A673 (cell line): Measurements from ENCODE around the gene HINFP. TPM values are rescaled to one million over a fixed set of nuclear protein-coding genes. Genes with fewer than 3 reads are reported as not detected.
A peak's percentile ranks its signal among the peaks of the same experiment; 100 is the strongest.

ENCODE experiments used
- BruUV-seq: library from RNA; stranded (reverse); fragments of 400-500 nt; replicated peaks from 2 replicates; lab custom pipeline; 2021; lab: Mats Ljungman, UMichigan
- CTCF ChIA-PET: fragments of 300-600 bp; sonication (Branson Sonifier 250); formaldehyde crosslinking; loops from one replicate; lab custom pipeline; 2022; ENCODE audit warnings: antibody characterized with exemption; lab: Charles Lee
- POLR2A ChIA-PET: fragments of 300-600 bp; sonication (Branson Sonifier 250); formaldehyde crosslinking; loops from one replicate; lab custom pipeline; 2022; ENCODE audit warnings: antibody characterized with exemption; ENCODE audit not compliant: low non-redundant PET; lab: Charles Lee
- DNase-seq: peaks from one replicate; pipeline ENCODE4 v3.0.0-alpha.2; 2015; ENCODE audit warnings: low spot score
- H3K27ac ChIP-seq: fragments of 200-600 bp; sonication (generic); 2 replicates; pipeline ENCODE4 v1.5.1; 2016; ENCODE audit warnings: mixed run types, low read depth, mild to moderate bottlenecking, mixed read lengths, antibody characterized with exemption, low read length; ENCODE audit not compliant: poor library complexity, severe bottlenecking
- H3K27me3 ChIP-seq: fragments of 200-600 bp; sonication (generic); replicated peaks from 2 replicates; pipeline ENCODE4 v1.6.1; 2017; ENCODE audit warnings: mixed run types, low read depth, mild to moderate bottlenecking, mixed read lengths, antibody characterized with exemption, low read length; ENCODE audit not compliant: insufficient read depth, poor library complexity
- H3K36me3 ChIP-seq: fragments of 200-600 bp; sonication (generic); 2 replicates; pipeline ENCODE4 v1.6.1; 2016; ENCODE audit warnings: mixed run types, mild to moderate bottlenecking, mixed read lengths, antibody characterized with exemption, low read length; ENCODE audit not compliant: insufficient read depth, poor library complexity, severe bottlenecking
- H3K4me1 ChIP-seq: fragments of 200-600 bp; sonication (generic); 2 replicates; pipeline ENCODE4 v1.6.1; 2017; ENCODE audit warnings: mixed run types, mild to moderate bottlenecking, mixed read lengths, antibody characterized with exemption, low read length; ENCODE audit not compliant: insufficient read depth, poor library complexity, severe bottlenecking
- H3K4me3 ChIP-seq: fragments of 200-600 bp; sonication (generic); 2 replicates; pipeline ENCODE4 v1.5.1; 2016; ENCODE audit warnings: low read depth, mixed run types, mild to moderate bottlenecking, mixed read lengths, low read length; ENCODE audit not compliant: poor library complexity, severe bottlenecking
- H3K9me3 ChIP-seq: fragments of 200-600 bp; sonication (generic); 2 replicates; pipeline ENCODE4 v1.6.1; 2016; ENCODE audit warnings: mixed run types, low read depth, mild to moderate bottlenecking, mixed read lengths, antibody characterized with exemption, low read length; ENCODE audit not compliant: poor library complexity, severe bottlenecking
- EZH2 ChIP-seq: fragments of 200-600 bp; sonication (generic); IDR thresholded peaks from 2 replicates; pipeline ENCODE4 v1.6.1; 2017; ENCODE audit warnings: borderline replicate concordance, low read depth, mild to moderate bottlenecking, mixed read lengths, antibody characterized with exemption, low read length; ENCODE audit not compliant: poor library complexity, severe bottlenecking
- intact Hi-C: fragments of 100-400 bp; cut with micrococcal nuclease; formaldehyde crosslinking; loops from one replicate; pipeline ENCODE4 v1.10.0; 2022; ENCODE audit not compliant: unreplicated experiment
- total RNA-seq: library from RNA; stranded (reverse); gene quantifications from 2 replicates; pipeline ENCODE4 v1.2.3, GENCODE V29; 2021
- TF ChIP-seq, protein P1 (sequence below): fragments of 300-800, 200-600 bp; sonication (generic); conservative IDR thresholded peaks from 2 replicates; pipeline ENCODE4 v1.5.1; 2017; ENCODE audit warnings: low read depth, mild to moderate bottlenecking, antibody characterized with exemption, low read length, moderate library complexity, mixed read lengths

HINFP gene
- total RNA-seq, 1 experiment from 2014 or later = 31.7 TPM

- no peak for DNase-seq
- POLR2A ChIA-PET = interaction anchor here (0.7 kb wide), 1 partner anchor 8 kb away, joined by 3 read pairs; no protein-coding TSS in a partner anchor
- Histone ChIP-seq H3K27me3 (no peaks in the 10 kb centered on the region), H3K9me3 (no peaks in the 10 kb centered on the region), H3K4me1 (no peaks in the 10 kb centered on the region), H3K36me3 (no peaks in the 10 kb centered on the region), H3K27ac (no peak overlapping the region), H3K4me3 (no peak overlapping the region)
- CTCF ChIA-PET = no interaction called here
- BruUV-seq = no TSS peak
- intact Hi-C loops = no loop called here
- TF ChIP-seq, protein P1, sequence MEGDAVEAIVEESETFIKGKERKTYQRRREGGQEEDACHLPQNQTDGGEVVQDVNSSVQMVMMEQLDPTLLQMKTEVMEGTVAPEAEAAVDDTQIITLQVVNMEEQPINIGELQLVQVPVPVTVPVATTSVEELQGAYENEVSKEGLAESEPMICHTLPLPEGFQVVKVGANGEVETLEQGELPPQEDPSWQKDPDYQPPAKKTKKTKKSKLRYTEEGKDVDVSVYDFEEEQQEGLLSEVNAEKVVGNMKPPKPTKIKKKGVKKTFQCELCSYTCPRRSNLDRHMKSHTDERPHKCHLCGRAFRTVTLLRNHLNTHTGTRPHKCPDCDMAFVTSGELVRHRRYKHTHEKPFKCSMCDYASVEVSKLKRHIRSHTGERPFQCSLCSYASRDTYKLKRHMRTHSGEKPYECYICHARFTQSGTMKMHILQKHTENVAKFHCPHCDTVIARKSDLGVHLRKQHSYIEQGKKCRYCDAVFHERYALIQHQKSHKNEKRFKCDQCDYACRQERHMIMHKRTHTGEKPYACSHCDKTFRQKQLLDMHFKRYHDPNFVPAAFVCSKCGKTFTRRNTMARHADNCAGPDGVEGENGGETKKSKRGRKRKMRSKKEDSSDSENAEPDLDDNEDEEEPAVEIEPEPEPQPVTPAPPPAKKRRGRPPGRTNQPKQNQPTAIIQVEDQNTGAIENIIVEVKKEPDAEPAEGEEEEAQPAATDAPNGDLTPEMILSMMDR = 0 out of 2 replicates have a peak, but pooled peaks have one; percentile 17
- no peak for TF ChIP-seq EZH2
Measured at GRCh38 chr11:119155733-119156492, 34.5 kb downstream of the HINFP start.

DNA sequence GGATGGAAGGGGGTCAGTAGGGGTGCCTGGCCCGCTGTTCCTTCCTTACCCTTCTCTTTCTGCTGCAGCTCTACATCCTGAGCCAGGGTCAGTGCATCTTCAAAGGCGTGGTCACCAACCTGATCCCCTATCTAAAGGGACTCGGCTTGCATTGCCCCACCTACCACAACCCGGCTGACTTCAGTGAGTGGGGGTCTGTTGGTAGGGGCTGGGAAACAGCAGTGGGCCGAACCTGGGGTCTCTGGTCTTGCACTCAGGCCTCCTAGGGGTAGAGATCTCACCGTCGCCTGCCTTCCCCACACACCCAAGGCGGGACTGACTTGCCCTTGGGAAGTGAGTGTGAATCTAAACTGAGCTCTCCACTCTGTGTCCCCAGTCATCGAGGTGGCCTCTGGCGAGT, 35.1 kb downstream of the HINFP start:
- no peak for TF ChIP-seq EZH2
- TF ChIP-seq, protein P1 = no peak
- no TSS peak for BruUV-seq
- Histone ChIP-seq H3K9me3 (no peaks in the 10 kb centered on the region), H3K36me3 (no peaks in the 10 kb centered on the region), H3K4me3 (no peak overlapping the region), H3K27ac (no peak overlapping the region), H3K27me3 (no peaks in the 10 kb centered on the region), H3K4me1 (no peaks in the 10 kb centered on the region)
- intact Hi-C loops = no loop called here
- ChIA-PET CTCF (interaction anchor here (0.5 kb wide), 1 partner anchor 487 kb away, joined by 7 read pairs; no protein-coding TSS in a partner anchor), POLR2A (no interaction called here)
- DNase-seq = no peak

GRCh38 chr11:119157063-119157462, 35.7 kb downstream of the HINFP start:
- ChIA-PET CTCF (interaction anchor here (0.5 kb wide), 1 partner anchor 486 kb away, joined by 7 read pairs; no protein-coding TSS in a partner anchor), POLR2A (no interaction called here)
- no peaks in the 10 kb centered on the region for H3K36me3 ChIP-seq
- intact Hi-C loops = no loop called here
- BruUV-seq = no TSS peak
- TF ChIP-seq EZH2 = no peak
- TF ChIP-seq, protein P1 = no peak
- H3K27ac ChIP-seq = no peak overlapping the region
- no peaks in the 10 kb centered on the region for H3K4me1 ChIP-seq
- no peaks in the 10 kb centered on the region for H3K27me3 ChIP-seq
- no peak for DNase-seq
- H3K9me3 ChIP-seq = no peaks in the 10 kb centered on the region
- no peak overlapping the region for H3K4me3 ChIP-seq
